ENCODE measurements around the gene MATR3. TPM values are rescaled to one million over a fixed set of nuclear protein-coding genes. Genes with fewer than 3 reads are reported as not detected.
A peak's percentile ranks its signal among the peaks of the same experiment; 100 is the strongest.

MATR3 gene
- total RNA-seq, 2 experiments from 2014 or later: 376 to 401 TPM

DNA sequence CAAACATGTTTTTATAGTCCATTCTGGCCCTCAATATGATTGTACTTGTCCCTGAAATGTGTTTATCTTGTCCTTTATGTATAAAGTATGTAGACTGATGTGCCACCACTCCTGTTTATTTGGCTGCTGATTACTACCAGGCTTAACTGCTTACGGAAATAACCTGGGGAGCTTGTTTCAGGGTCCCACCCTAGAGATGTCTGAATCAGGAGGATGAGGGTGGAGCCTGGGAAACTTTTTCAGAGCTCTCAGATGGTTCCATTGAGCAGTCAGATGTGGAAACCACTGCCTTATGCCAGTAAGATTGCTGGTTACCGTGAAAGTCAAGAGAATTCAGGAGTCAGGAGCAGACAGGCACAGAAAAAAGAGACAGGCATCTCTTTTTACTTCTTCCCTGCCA, 70.4 kb downstream of the MATR3 start:
- Histone ChIP-seq H3K9me3 (ENCODE audit: control insufficient read depth in 1 of 2, insufficient read depth in 1 of 2, low read length in 2 of 2) (no peaks in the 10 kb centered on the region), H3K27me3 (ENCODE audit: control insufficient read depth in 1 of 2, insufficient read depth in 2 of 2, low read length in 2 of 2) (no peaks in the 10 kb centered on the region), H3K27ac (ENCODE audit: low read depth in 1 of 2, low read length in 2 of 2) (no peak overlapping the region), H3K4me1 (ENCODE audit: insufficient read depth, low read length) (peaks cover 6% of the 10 kb centered on the region), H3K4me3 (ENCODE audit: low read length) (no peak overlapping the region), H3K36me3 (ENCODE audit: insufficient read depth, low read length) (peaks cover 52% of the 10 kb centered on the region)
- Mint-ChIP-seq H3K9me3 (no peaks in the 10 kb centered on the region), H3K4me3 (no peak overlapping the region), H3K27ac (no peak overlapping the region), H3K27me3 (no peaks in the 10 kb centered on the region), H3K36me3 (ENCODE audit: low read depth) (peaks cover 72% of the 10 kb centered on the region), H3K4me1 (ENCODE audit: low read depth) (peaks cover 13% of the 10 kb centered on the region)
- ChIA-PET CTCF (no interaction called here), POLR2A (interaction anchor here (0.9 to 2.4 kb wide), 3 partner anchors 22 to 42 kb away, joined by 5 to 10 read pairs (median 5); partner anchors contain the start of gene PAIP2)
- DNase-seq: no peak
- TF ChIP-seq, protein P1, sequence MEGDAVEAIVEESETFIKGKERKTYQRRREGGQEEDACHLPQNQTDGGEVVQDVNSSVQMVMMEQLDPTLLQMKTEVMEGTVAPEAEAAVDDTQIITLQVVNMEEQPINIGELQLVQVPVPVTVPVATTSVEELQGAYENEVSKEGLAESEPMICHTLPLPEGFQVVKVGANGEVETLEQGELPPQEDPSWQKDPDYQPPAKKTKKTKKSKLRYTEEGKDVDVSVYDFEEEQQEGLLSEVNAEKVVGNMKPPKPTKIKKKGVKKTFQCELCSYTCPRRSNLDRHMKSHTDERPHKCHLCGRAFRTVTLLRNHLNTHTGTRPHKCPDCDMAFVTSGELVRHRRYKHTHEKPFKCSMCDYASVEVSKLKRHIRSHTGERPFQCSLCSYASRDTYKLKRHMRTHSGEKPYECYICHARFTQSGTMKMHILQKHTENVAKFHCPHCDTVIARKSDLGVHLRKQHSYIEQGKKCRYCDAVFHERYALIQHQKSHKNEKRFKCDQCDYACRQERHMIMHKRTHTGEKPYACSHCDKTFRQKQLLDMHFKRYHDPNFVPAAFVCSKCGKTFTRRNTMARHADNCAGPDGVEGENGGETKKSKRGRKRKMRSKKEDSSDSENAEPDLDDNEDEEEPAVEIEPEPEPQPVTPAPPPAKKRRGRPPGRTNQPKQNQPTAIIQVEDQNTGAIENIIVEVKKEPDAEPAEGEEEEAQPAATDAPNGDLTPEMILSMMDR (IDR thresholded peaks at IDR 0.05): no peak
- intact Hi-C loops (cut with DNase I, micrococcal nuclease): no loop called here
- ATAC-seq (ENCODE audit: poor library complexity): no peak

DNA sequence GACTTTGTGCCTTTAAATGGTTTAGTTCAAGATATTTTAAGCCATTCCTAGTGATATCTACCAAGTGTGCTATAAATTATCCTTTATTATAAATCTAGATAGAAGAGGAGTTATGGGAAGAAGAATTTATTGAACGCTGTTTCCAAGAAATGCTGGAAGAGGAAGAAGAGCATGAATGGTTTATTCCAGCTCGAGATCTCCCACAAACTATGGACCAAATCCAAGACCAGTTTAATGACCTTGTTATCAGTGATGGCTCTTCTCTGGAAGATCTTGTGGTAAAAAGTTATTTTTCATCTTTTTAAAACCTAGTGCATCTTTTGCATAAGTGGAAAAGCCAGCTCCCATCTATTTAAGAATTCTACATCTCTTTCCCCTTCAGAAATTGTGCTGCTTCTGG, 70.9 kb downstream of the MATR3 start:
- H3K27ac ChIP-seq (ENCODE audit: low read depth in 1 of 2, low read length in 2 of 2): no peak overlapping the region
- no peak overlapping the region for H3K4me3 ChIP-seq (ENCODE audit: low read length)
- ChIA-PET CTCF (no interaction called here), POLR2A (interaction anchor here (0.9 to 2.1 kb wide), 2 partner anchors 22 to 42 kb away, joined by 5 read pairs; partner anchors contain the start of gene PAIP2)
- ATAC-seq (ENCODE audit: poor library complexity): no peak
- peaks cover 56% of the 10 kb centered on the region for H3K36me3 ChIP-seq (ENCODE audit: insufficient read depth, low read length)
- no peaks in the 10 kb centered on the region for H3K9me3 Mint-ChIP-seq
- H3K4me1 Mint-ChIP-seq (ENCODE audit: low read depth): peaks cover 13% of the 10 kb centered on the region
- intact Hi-C loops (cut with DNase I, micrococcal nuclease): no loop called here
- H3K4me1 ChIP-seq (ENCODE audit: insufficient read depth, low read length): peaks cover 6% of the 10 kb centered on the region
- no peaks in the 10 kb centered on the region for H3K9me3 ChIP-seq (ENCODE audit: control insufficient read depth in 1 of 2, insufficient read depth in 1 of 2, low read length in 2 of 2)
- H3K36me3 Mint-ChIP-seq (ENCODE audit: low read depth): peaks cover 76% of the 10 kb centered on the region
- H3K4me3 Mint-ChIP-seq: no peak overlapping the region
- H3K27me3 ChIP-seq (ENCODE audit: control insufficient read depth in 1 of 2, insufficient read depth in 2 of 2, low read length in 2 of 2): no peaks in the 10 kb centered on the region
- no peaks in the 10 kb centered on the region for H3K27me3 Mint-ChIP-seq
- TF ChIP-seq, protein P1 (IDR thresholded peaks at IDR 0.05): no peak
- H3K27ac Mint-ChIP-seq: no peak overlapping the region
- no peak for DNase-seq

DNA sequence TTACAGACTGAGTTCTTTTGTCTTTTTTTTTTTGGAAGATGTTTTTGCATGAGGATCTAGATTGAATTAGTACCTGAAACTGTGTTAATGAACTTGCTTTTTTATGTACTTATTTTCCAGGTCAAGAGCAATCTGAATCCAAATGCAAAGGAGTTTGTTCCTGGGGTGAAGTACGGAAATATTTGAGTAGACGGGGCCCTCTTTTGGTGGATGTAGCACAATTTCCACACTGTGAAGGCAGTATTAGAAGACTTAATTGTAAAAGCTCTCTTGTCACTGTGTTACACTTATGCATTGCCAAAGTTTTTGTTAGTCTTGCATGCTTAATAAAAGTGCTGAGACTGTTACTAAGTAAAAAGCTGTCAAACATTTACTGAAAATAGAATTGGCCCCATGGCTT, 75.1 kb downstream of the MATR3 start:
- Histone ChIP-seq H3K27ac (ENCODE audit: low read depth in 1 of 2, low read length in 2 of 2) (no peak overlapping the region), H3K9me3 (ENCODE audit: control insufficient read depth in 1 of 2, insufficient read depth in 1 of 2, low read length in 2 of 2) (no peaks in the 10 kb centered on the region), H3K27me3 (ENCODE audit: control insufficient read depth in 1 of 2, insufficient read depth in 2 of 2, low read length in 2 of 2) (no peaks in the 10 kb centered on the region), H3K4me1 (ENCODE audit: insufficient read depth, low read length) (no peaks in the 10 kb centered on the region), H3K4me3 (ENCODE audit: low read length) (no peak overlapping the region), H3K36me3 (ENCODE audit: insufficient read depth, low read length) (peaks cover 78% of the 10 kb centered on the region)
- H3K9me3 Mint-ChIP-seq: no peaks in the 10 kb centered on the region
- H3K27me3 Mint-ChIP-seq: no peaks in the 10 kb centered on the region
- ATAC-seq (ENCODE audit: poor library complexity) (no peak), DNase-seq (peak in 1 of 14 experiments; percentile 25)
- no peak overlapping the region for H3K27ac Mint-ChIP-seq
- TF ChIP-seq, protein P1 (IDR thresholded peaks at IDR 0.05): no peak
- H3K4me3 Mint-ChIP-seq: no peak overlapping the region
- intact Hi-C loops (cut with DNase I, micrococcal nuclease): no loop called here
- CTCF ChIA-PET: no interaction called here
- no peaks in the 10 kb centered on the region for H3K4me1 Mint-ChIP-seq (ENCODE audit: low read depth)
- POLR2A ChIA-PET: interaction anchor here (1.2 kb wide), 1 partner anchor 26 kb away, joined by 3 read pairs; no protein-coding TSS in a partner anchor
- H3K36me3 Mint-ChIP-seq (ENCODE audit: low read depth): peaks cover 82% of the 10 kb centered on the region
